Measurements from ENCODE around the gene IL12A.

The IL12A gene

GRCh38 chr3:160038862-160039562 lies 50.4 kb downstream of the IL12A start:
- DNase-seq, result no peak

GRCh38 chr3:160040181-160040580 lies 51.5 kb downstream of the IL12A start:
- DNase-seq, result no peak

GRCh38 chr3:160041465-160041864 lies 52.8 kb downstream of the IL12A start:
- no peak for DNase-seq

GRCh38 chr3:160044121-160044520 lies 55.5 kb downstream of the IL12A start:
- DNase-seq, result no peak

Measured in NCI-H1417 treated with DMSO at 0.1 percent for 48 hours (cell line).